Endothelial cell (in vitro differentiated cells): ENCODE measurements around the gene GGNBP2. TPM values are rescaled to one million over a fixed set of nuclear protein-coding genes. Genes with fewer than 3 reads are reported as not detected.

Source experiments
- DNase-seq: peaks from one replicate; pipeline ENCODE4 v3.0.0; 2021; ENCODE audit warnings: low spot score
- H3K27ac Mint-ChIP-seq: one replicate; pipeline ENCODE4 v1.8.0; 2021; ENCODE audit warnings: mixed read lengths, inconsistent platforms; ENCODE audit not compliant: unreplicated experiment
- H3K27me3 Mint-ChIP-seq: one replicate; pipeline ENCODE4 v1.8.0; 2021; ENCODE audit warnings: mild to moderate bottlenecking, moderate library complexity, mixed read lengths, inconsistent platforms; ENCODE audit not compliant: unreplicated experiment
- H3K36me3 Mint-ChIP-seq: one replicate; pipeline ENCODE4 v1.8.0; 2021; ENCODE audit warnings: mild to moderate bottlenecking, low read depth, mixed read lengths, inconsistent platforms; ENCODE audit not compliant: unreplicated experiment
- H3K4me1 Mint-ChIP-seq: one replicate; pipeline ENCODE4 v1.8.0; 2021; ENCODE audit warnings: mild to moderate bottlenecking, mixed read lengths, inconsistent platforms; ENCODE audit not compliant: unreplicated experiment
- H3K4me3 Mint-ChIP-seq: one replicate; pipeline ENCODE4 v1.8.0; 2021; ENCODE audit warnings: mild to moderate bottlenecking, mixed read lengths, inconsistent platforms; ENCODE audit not compliant: unreplicated experiment
- H3K9me3 Mint-ChIP-seq: one replicate; pipeline ENCODE4 v1.8.0; 2021; ENCODE audit warnings: mixed read lengths, inconsistent platforms; ENCODE audit not compliant: unreplicated experiment
- CTCF ChIP-seq: fragments of 200-600 bp; sonication (generic); IDR thresholded peaks from one replicate; pipeline ENCODE4 v1.5.0; 2021; ENCODE audit warnings: antibody characterized with exemption; ENCODE audit not compliant: unreplicated experiment
- total RNA-seq: library from RNA; stranded (reverse); fragmentation: NEBNext Ultra II Directional; extraction: Animal tissue kit (Norgen Biotek cat#: 25700); gene quantifications from one replicate; pipeline ENCODE4 v1.2.1, GENCODE V29; 2021; ENCODE audit not compliant: unreplicated experiment

GGNBP2 gene
- total RNA-seq, 1 donor from 2014 or later = 84.4 TPM

DNA sequence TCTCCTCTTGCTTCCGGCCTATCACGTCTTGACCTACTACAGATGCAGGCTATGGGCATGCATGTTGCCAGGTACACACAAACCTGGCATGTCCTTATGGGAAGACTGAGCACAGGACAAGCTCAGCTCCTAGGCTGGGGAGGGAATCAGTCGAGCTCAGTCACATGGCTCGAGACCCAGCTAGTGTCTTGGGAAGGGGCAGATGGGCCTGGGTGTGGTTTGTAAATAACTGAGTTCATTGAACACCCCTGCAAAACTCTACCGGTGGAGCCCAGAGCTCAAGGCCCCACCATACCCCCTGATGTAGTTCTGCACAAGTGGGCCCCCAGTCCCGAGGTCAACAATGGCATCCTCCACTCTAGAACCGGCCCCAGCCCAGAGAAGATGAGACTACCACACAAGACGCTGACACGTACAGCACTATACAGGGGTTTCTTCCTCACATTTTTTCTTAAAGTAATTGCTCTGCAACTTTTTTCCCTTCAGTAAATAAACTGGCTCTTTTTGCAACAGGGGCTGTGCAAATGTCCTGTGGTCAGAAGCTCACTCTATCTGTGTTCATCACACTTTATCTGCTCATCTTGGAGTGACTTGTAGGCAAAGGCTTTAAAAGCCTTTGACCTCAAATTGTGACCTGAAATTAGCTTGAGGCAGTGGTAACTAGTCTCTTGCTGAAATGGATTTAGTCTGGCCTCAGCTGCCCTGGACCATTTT, 35.3 kb upstream of the GGNBP2 start:
- Mint-ChIP-seq H3K27me3 (peaks cover 5% of the 10 kb centered on the region), H3K9me3 (no peaks in the 10 kb centered on the region), H3K36me3 (peaks cover 30% of the 10 kb centered on the region), H3K4me3 (no peak overlapping the region), H3K27ac (no peak overlapping the region), H3K4me1 (no peaks in the 10 kb centered on the region)
- no peak for TF ChIP-seq CTCF
- DNase-seq = no peak

GRCh38 chr17:36510636-36511035, 34.1 kb upstream of the GGNBP2 start:
- Mint-ChIP-seq H3K27me3 (peaks cover 5% of the 10 kb centered on the region), H3K27ac (peak overlapping the region; percentile 62), H3K36me3 (peaks cover 31% of the 10 kb centered on the region), H3K4me1 (no peaks in the 10 kb centered on the region), H3K9me3 (no peaks in the 10 kb centered on the region), H3K4me3 (peak overlapping the region; percentile 48)
- no peak for DNase-seq
- TF ChIP-seq CTCF = no peak

DNA sequence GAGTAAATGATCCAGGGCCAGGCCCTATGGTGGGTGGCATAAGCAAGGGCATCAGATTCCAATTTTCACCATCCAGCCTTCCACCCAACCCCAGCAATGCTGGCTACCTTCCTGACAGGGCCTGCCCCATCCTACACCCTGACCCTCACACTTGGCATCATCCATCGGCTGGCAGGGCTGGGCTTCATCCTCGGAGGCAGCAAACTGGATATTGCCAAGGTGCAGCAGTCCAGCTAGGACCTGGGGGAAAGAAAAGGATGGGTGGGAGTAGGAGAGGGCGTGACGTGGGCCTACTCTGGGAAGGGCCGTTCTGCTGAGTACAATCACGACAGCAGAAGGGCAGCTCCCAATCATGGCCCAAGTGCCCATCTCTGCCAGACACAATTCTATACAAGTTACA, 33.5 kb upstream of the GGNBP2 start:
- Mint-ChIP-seq H3K4me1 (no peaks in the 10 kb centered on the region), H3K4me3 (no peak overlapping the region), H3K27me3 (peaks cover 3% of the 10 kb centered on the region), H3K27ac (no peak overlapping the region), H3K36me3 (peaks cover 26% of the 10 kb centered on the region), H3K9me3 (no peaks in the 10 kb centered on the region)
- no peak for TF ChIP-seq CTCF
- DNase-seq = no peak

DNA sequence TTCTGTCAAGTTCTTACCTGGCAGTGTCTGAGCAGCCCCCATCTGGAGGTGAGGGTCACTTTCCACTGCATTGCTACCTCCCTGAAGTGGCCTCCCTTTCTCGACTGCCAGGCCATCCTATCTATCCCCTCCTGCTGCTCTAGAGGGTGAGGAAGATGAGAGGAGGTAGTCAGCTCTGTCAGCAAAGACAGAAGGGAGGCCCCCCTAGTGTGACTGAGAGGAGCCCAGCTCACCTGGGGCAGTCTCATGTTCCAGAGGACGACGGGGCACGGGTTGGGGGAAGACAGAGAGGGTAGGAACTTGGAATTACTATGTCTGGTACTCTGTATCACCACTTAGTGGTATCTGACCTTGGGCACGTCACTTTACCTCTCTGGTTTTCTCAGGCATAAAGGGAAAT, 32.1 kb upstream of the GGNBP2 start:
- peaks cover 30% of the 10 kb centered on the region for H3K36me3 Mint-ChIP-seq
- no peak for TF ChIP-seq CTCF
- peak overlapping the region; percentile 3 for H3K4me3 Mint-ChIP-seq
- no peak for DNase-seq
- H3K27me3 Mint-ChIP-seq = peaks cover 7% of the 10 kb centered on the region
- no peak overlapping the region for H3K27ac Mint-ChIP-seq
- H3K9me3 Mint-ChIP-seq = no peaks in the 10 kb centered on the region
- no peaks in the 10 kb centered on the region for H3K4me1 Mint-ChIP-seq

GRCh38 chr17:36514856-36515255, 29.9 kb upstream of the GGNBP2 start:
- DNase-seq = no peak
- no peak overlapping the region for H3K4me3 Mint-ChIP-seq
- H3K4me1 Mint-ChIP-seq = no peaks in the 10 kb centered on the region
- no peaks in the 10 kb centered on the region for H3K9me3 Mint-ChIP-seq
- no peak overlapping the region for H3K27ac Mint-ChIP-seq
- H3K27me3 Mint-ChIP-seq = peaks cover 7% of the 10 kb centered on the region
- TF ChIP-seq CTCF = no peak
- H3K36me3 Mint-ChIP-seq = peaks cover 23% of the 10 kb centered on the region
